ENCODE measurements around the gene PRDX3.
"Not testable (repeated sequence)": the region's sequence is repeated elsewhere in the genome, so short reads cannot be mapped to it uniquely, and the experiment has no call there.

PRDX3 gene

DNA sequence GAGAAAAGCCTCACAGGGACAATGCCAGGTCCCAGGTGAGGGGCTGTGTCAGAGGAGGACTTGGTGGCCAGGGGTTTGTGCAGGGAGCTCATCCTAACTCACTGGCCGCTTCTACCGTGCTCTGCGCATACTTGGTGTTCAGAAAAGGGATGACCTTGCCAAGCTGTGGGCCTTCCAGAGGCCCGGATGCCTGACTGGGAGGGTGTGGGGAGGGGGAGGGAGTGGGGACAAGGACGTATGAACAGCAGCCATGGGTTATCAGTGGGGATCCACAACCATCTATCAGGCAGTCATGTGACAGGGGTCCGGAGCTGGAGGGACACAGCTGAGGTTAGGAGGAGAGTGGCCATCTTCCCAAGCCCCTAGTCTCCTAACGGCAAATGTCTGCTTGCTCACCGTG lies 19.3 kb downstream of the PRDX3 start:
- TF ChIP-seq, protein P1, sequence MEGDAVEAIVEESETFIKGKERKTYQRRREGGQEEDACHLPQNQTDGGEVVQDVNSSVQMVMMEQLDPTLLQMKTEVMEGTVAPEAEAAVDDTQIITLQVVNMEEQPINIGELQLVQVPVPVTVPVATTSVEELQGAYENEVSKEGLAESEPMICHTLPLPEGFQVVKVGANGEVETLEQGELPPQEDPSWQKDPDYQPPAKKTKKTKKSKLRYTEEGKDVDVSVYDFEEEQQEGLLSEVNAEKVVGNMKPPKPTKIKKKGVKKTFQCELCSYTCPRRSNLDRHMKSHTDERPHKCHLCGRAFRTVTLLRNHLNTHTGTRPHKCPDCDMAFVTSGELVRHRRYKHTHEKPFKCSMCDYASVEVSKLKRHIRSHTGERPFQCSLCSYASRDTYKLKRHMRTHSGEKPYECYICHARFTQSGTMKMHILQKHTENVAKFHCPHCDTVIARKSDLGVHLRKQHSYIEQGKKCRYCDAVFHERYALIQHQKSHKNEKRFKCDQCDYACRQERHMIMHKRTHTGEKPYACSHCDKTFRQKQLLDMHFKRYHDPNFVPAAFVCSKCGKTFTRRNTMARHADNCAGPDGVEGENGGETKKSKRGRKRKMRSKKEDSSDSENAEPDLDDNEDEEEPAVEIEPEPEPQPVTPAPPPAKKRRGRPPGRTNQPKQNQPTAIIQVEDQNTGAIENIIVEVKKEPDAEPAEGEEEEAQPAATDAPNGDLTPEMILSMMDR (IDR thresholded peaks at IDR 0.05), result no peak
- H3K27ac ChIP-seq, result no peak overlapping the region
- no peaks in the 10 kb centered on the region for H3K9me3 ChIP-seq
- no peaks in the 10 kb centered on the region for H3K4me1 ChIP-seq (ENCODE audit: control insufficient read depth in 1 of 2, insufficient read depth in 1 of 2, low read depth in 1 of 2, low read length in 1 of 2)
- peaks cover 15% of the 10 kb centered on the region for H3K36me3 ChIP-seq
- H3K4me3 ChIP-seq (ENCODE audit: low read depth in 1 of 2, low read length in 1 of 2), result no peak overlapping the region
- H3K27me3 ChIP-seq, result no peaks in the 10 kb centered on the region

DNA sequence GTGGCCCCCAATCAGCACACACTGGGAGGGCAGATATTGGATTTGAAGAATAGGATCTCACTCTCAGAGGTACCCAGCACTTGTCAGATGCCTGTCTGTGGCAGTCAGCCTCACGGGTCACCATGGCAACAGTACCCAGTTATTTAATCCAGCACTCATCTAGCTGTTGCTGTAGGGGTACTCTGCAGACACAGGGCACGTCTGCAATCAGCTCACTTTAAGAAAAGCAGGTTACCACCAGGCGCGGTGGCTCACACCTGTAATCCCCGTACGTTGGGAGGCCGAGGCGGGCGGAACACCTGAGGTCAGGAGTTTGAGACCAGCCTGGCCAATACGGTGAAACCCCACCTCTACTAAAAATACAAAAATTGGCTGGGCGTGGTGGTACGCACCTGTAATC lies 25.0 kb downstream of the PRDX3 start:
- TF ChIP-seq, protein P1 (IDR thresholded peaks at IDR 0.05), result no peak
- Histone ChIP-seq H3K4me1 (ENCODE audit: control insufficient read depth in 1 of 2, insufficient read depth in 1 of 2, low read depth in 1 of 2, low read length in 1 of 2) (no peaks in the 10 kb centered on the region), H3K27ac (no peak overlapping the region), H3K9me3 (no peaks in the 10 kb centered on the region), H3K4me3 (ENCODE audit: low read depth in 1 of 2, low read length in 1 of 2) (no peak overlapping the region), H3K36me3 (peaks cover 20% of the 10 kb centered on the region), H3K27me3 (no peaks in the 10 kb centered on the region)

DNA sequence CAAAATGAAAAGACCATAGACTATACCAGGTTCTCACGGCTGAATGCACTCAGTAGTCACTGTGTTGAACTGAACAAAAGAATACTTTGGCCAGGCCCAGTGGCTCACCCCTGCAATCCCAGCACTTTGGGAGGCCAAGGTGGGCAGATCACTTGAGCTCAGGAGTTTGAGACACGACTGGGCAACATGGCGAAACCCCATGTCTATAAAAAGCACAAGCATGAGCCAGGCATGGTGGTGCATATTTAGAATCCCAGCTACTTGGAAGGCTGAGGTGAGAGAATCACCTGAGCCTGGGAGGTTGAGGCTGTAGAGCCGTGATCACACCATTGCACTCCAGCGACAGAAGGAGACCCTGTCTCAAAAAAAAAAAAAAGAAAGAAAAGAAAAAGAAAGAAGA lies 25.6 kb downstream of the PRDX3 start:
- H3K4me3 ChIP-seq (ENCODE audit: low read depth in 1 of 2, low read length in 1 of 2), result no peak overlapping the region
- TF ChIP-seq, protein P1 (IDR thresholded peaks at IDR 0.05), result no peak

DNA sequence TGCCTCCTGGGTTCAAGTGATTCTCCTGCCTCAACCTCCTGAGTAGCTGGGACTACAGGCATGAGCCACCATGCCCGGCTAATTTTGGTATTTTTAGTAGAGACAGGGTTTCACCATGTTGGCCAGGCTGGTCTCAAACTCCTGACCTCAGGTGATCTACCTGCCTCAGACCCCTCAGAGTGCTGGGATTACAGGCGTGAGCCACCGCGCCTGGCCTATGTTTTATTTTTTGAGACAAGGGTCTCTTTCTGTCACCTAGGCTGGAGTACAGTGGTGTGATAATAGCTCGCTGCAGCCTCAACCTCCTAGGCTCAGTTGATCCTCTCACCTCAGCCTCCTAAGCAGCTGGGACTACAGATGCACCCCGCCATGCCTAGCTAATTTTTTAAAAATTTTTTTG lies 27.0 kb downstream of the PRDX3 start:
- not testable (repeated sequence) for H3K4me3 ChIP-seq (ENCODE audit: low read depth in 1 of 2, low read length in 1 of 2); H3K4me1 ChIP-seq (ENCODE audit: control insufficient read depth in 1 of 2, insufficient read depth in 1 of 2, low read depth in 1 of 2, low read length in 1 of 2); H3K27ac ChIP-seq; H3K9me3 ChIP-seq; H3K27me3 ChIP-seq
- peaks cover 27% of the 10 kb centered on the region for H3K36me3 ChIP-seq

More for the DNA sequence above, 25.6 kb downstream of the PRDX3 start:
- Histone ChIP-seq H3K27me3 (no peaks in the 10 kb centered on the region), H3K36me3 (peaks cover 20% of the 10 kb centered on the region), H3K9me3 (no peaks in the 10 kb centered on the region), H3K4me1 (ENCODE audit: control insufficient read depth in 1 of 2, insufficient read depth in 1 of 2, low read depth in 1 of 2, low read length in 1 of 2) (no peaks in the 10 kb centered on the region), H3K27ac (no peak overlapping the region)

DNA sequence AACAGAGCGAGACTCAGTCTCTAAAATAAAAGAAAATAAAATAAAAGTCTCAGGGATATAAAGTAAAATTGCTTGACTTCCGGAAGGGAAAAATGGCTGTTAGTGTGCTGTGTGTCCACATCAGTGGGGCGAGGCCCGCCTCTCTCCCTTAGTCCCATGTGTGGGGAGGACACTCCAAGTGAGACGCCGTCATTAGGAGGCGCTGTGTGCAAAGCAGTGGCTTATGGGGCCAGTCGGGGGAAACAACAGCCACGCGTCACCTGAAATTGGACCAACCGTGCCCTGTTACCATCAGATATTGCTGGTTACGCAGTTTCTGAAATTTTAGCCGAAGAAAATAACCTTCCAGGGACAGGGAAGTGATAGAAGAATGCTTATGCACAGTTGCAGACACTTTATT lies 28.9 kb downstream of the PRDX3 start:
- Histone ChIP-seq H3K27me3 (no peaks in the 10 kb centered on the region), H3K9me3 (no peaks in the 10 kb centered on the region), H3K4me1 (ENCODE audit: control insufficient read depth in 1 of 2, insufficient read depth in 1 of 2, low read depth in 1 of 2, low read length in 1 of 2) (no peaks in the 10 kb centered on the region), H3K27ac (no peak overlapping the region), H3K4me3 (ENCODE audit: low read depth in 1 of 2, low read length in 1 of 2) (no peak overlapping the region), H3K36me3 (peaks cover 21% of the 10 kb centered on the region)
- TF ChIP-seq, protein P1 (IDR thresholded peaks at IDR 0.05), result no peak

DNA sequence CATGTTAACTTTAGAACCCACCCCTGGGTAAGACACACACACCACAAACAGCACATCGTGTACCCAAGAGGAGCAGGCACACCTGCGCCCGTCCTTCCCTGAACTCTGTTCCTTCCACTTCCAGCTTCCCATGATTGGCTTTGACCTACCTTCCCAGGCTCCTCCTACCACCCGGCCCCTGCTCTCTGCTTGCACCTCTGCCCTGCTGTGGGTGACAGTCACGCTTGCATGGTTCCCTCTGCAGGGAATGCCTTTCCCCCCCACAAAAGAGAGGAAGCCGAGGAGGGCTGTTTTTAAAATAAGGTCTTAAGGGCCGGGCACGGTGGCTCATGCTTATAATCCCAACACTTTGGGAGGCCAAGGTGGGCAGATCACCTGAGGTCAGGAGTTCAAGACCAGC lies 29.5 kb downstream of the PRDX3 start:
- Histone ChIP-seq H3K27me3 (no peaks in the 10 kb centered on the region), H3K36me3 (peaks cover 21% of the 10 kb centered on the region), H3K4me3 (ENCODE audit: low read depth in 1 of 2, low read length in 1 of 2) (no peak overlapping the region), H3K27ac (no peak overlapping the region), H3K4me1 (ENCODE audit: control insufficient read depth in 1 of 2, insufficient read depth in 1 of 2, low read depth in 1 of 2, low read length in 1 of 2) (no peaks in the 10 kb centered on the region), H3K9me3 (no peaks in the 10 kb centered on the region)
- TF ChIP-seq, protein P1 (IDR thresholded peaks at IDR 0.05), result no peak

All from neutrophil (primary cell).